Activated T-helper 17 cell treated with anti-CD3 and anti-CD28 coated beads, Interleukin-2, amount 50 U/mL, for 72 hours (primary cell): Measurements from ENCODE around the gene LIN7B. TPM values are rescaled to one million over a fixed set of nuclear protein-coding genes. Genes with fewer than 3 reads are reported as not detected.

ENCODE experiments used
- total RNA-seq, 2 donors: library from RNA; stranded (reverse); gene quantifications; one replicate each; pipeline ENCODE4 v1.2.3, GENCODE V29; 2022

Gene LIN7B
- total RNA-seq, 2 donors from 2014 or later = 4.1 to 4.7 TPM

Other genes starting within 250 kb of the LIN7B start
- 10 to 100 TPM in 1 of 2 donors, 1 to 10 TPM in 1; 6.5 to 17.6 TPM for gene PLEKHA4, start 245.8 kb upstream of the LIN7B start, total RNA-seq
- 100 to 1,000 TPM in 1 of 2 donors, 10 to 100 TPM in 1; 75.1 to 129 TPM for gene PPP1R15A, start 241.9 kb upstream of the LIN7B start, total RNA-seq
- not detected for gene TULP2, start 215.6 kb upstream of the LIN7B start, total RNA-seq
- 100 to 1,000 TPM; 158 to 184 TPM for gene NUCB1, start 214.1 kb upstream of the LIN7B start, total RNA-seq
- 1 to 10 TPM; 1.2 to 3.8 TPM for gene DHDH, start 180.7 kb upstream of the LIN7B start, total RNA-seq
- gene BAX, start 159.5 kb upstream of the LIN7B start, total RNA-seq = 100 to 1,000 TPM; 286 to 464 TPM
- gene FTL, start 149.1 kb upstream of the LIN7B start, total RNA-seq = 1,000 to 10,000 TPM; 1,320 to 1,710 TPM
- 10 to 100 TPM; 50.8 to 99.9 TPM for gene GYS1, start 121.1 kb upstream of the LIN7B start, total RNA-seq
- 100 to 1,000 TPM; 100 to 166 TPM for gene RUVBL2, start 120.5 kb upstream of the LIN7B start, total RNA-seq
- not detected for gene LHB, start 97.3 kb upstream of the LIN7B start, total RNA-seq
- not detected for gene CGB3, start 90.0 kb upstream of the LIN7B start, total RNA-seq
- gene CGB2, start 82.5 kb upstream of the LIN7B start, total RNA-seq = not detected
- gene CGB1, start 77.5 kb upstream of the LIN7B start, total RNA-seq = not detected
- gene CGB5, start 70.5 kb upstream of the LIN7B start, total RNA-seq = not detected
- gene CGB8, start 65.3 kb upstream of the LIN7B start, total RNA-seq = not detected
- under 1 TPM in 1 of 2 donors, not detected in 1; 0.32 TPM for gene CGB7, start 56.6 kb upstream of the LIN7B start, total RNA-seq
- not detected for gene NTF4, start 49.6 kb upstream of the LIN7B start, total RNA-seq
- gene KCNA7, start 41.7 kb upstream of the LIN7B start, total RNA-seq = not detected
- 100 to 1,000 TPM; 114 to 204 TPM for gene SNRNP70, start 28.9 kb upstream of the LIN7B start, total RNA-seq
- 1 to 10 TPM in 1 of 2 donors, under 1 TPM in 1; 0.50 to 1.3 TPM for gene C19orf73, start 4.8 kb downstream of the LIN7B start, total RNA-seq
- gene PPFIA3, start 5.2 kb downstream of the LIN7B start, total RNA-seq = 1 to 10 TPM; 3.6 to 3.9 TPM
- gene HRC, start 41.0 kb downstream of the LIN7B start, total RNA-seq = not detected
- gene TRPM4, start 43.4 kb downstream of the LIN7B start, total RNA-seq = under 1 TPM in 1 of 2 donors, not detected in 1; 0.52 TPM
- 1 to 10 TPM; 1.1 to 1.4 TPM for gene SLC6A16, start 210.8 kb downstream of the LIN7B start, total RNA-seq
- gene CD37, start 221.0 kb downstream of the LIN7B start, total RNA-seq = 100 to 1,000 TPM; 125 to 168 TPM
- gene TEAD2, start 248.0 kb downstream of the LIN7B start, total RNA-seq = under 1 TPM in 1 of 2 donors, not detected in 1; 0.16 TPM
- not detected for gene DKKL1, start 249.5 kb downstream of the LIN7B start, total RNA-seq